Keratinocyte (primary cell): ENCODE results near the gene OR51S1. TPM values are rescaled to one million over a fixed set of nuclear protein-coding genes. Genes with fewer than 3 reads are reported as not detected.
"Not testable (repeated sequence)": the region's sequence is repeated elsewhere in the genome, so short reads cannot be mapped to it uniquely, and the experiment has no call there.

Experiments used
- DNase-seq: peaks from one replicate; pipeline ENCODE4 v3.0.0-alpha.2; 2011; ENCODE audit warnings: low read depth, missing footprints, low spot score
- FAIRE-seq: peaks from 2 replicates; lab custom pipeline; 2011; peaks lifted over from hg19 to GRCh38; lab: Jason Lieb, UNC
- H2AFZ ChIP-seq: 2 replicates; pipeline ENCODE4 v1.6.0; 2012; ENCODE audit warnings: low read length, control low read depth, inconsistent platforms; ENCODE audit not compliant: control insufficient read depth
- H3K27ac ChIP-seq: 2 replicates; pipeline ENCODE4 v1.5.1; 2011; ENCODE audit warnings: low read length; ENCODE audit not compliant: control insufficient read depth, insufficient read depth
- H3K27me3 ChIP-seq: 3 replicates; pipeline ENCODE4 v1.6.0; 2011; ENCODE audit warnings: low read length; ENCODE audit not compliant: control insufficient read depth, insufficient read depth; ENCODE audit errors: extremely low read depth
- H3K36me3 ChIP-seq, 2 experiments: 2 replicates in 1 of 2; 3 replicates in 1 of 2; pipeline ENCODE4 v1.5.1; 2011; ENCODE audit warnings: low read length in 2 of 2, mild to moderate bottlenecking in 1 of 2; ENCODE audit not compliant: control insufficient read depth in 2 of 2, insufficient read depth in 2 of 2; ENCODE audit errors: extremely low read depth in 1 of 2
- H3K4me1 ChIP-seq: 3 replicates; pipeline ENCODE4 v1.5.1; 2011; ENCODE audit warnings: low read length; ENCODE audit not compliant: control insufficient read depth, insufficient read depth; ENCODE audit errors: extremely low read depth
- H3K4me2 ChIP-seq: 3 replicates; pipeline ENCODE4 v1.6.0; 2011; ENCODE audit warnings: low read depth, low read length; ENCODE audit not compliant: control insufficient read depth, insufficient read depth; ENCODE audit errors: extremely low read depth
- H3K4me3 ChIP-seq, 3 experiments: fragments of 200-600 bp in 1 of 3; sonication (generic) in 1 of 3; 2 replicates in 2 of 3; 3 replicates in 1 of 3; pipeline ENCODE4 v1.5.1; 2011 to 2016; ENCODE audit warnings: low read length in 3 of 3, mild to moderate bottlenecking in 3 of 3, control low read depth in 2 of 3, inconsistent platforms in 1 of 3, low read depth in 1 of 3, mixed read lengths in 1 of 3, mixed run types in 1 of 3, moderate library complexity in 1 of 3; ENCODE audit not compliant: control insufficient read depth in 2 of 3, insufficient read depth in 2 of 3; ENCODE audit errors: extremely low read depth in 1 of 3
- H3K79me2 ChIP-seq: 2 replicates; pipeline ENCODE4 v1.6.0; 2012; ENCODE audit warnings: low read length; ENCODE audit not compliant: control insufficient read depth, insufficient read depth
- H3K9ac ChIP-seq: 3 replicates; pipeline ENCODE4 v1.6.0; 2011; ENCODE audit warnings: low read length; ENCODE audit not compliant: control insufficient read depth, insufficient read depth; ENCODE audit errors: extremely low read depth
- H3K9me1 ChIP-seq: 3 replicates; pipeline ENCODE4 v1.6.0; 2011; ENCODE audit warnings: low read length; ENCODE audit not compliant: control insufficient read depth, insufficient read depth; ENCODE audit errors: extremely low read depth
- H3K9me3 ChIP-seq: 2 replicates; pipeline ENCODE4 v1.5.1; 2012; ENCODE audit warnings: low read depth, low read length; ENCODE audit not compliant: control insufficient read depth
- H4K20me1 ChIP-seq: 3 replicates; pipeline ENCODE4 v1.6.0; 2011; ENCODE audit warnings: low read length; ENCODE audit not compliant: control insufficient read depth, insufficient read depth; ENCODE audit errors: extremely low read depth
- CTCF ChIP-seq, 3 experiments: IDR thresholded peaks in 1 of 3; conservative IDR thresholded peaks in 1 of 3; optimal IDR thresholded peaks in 1 of 3; 2 replicates in 2 of 3; 3 replicates in 1 of 3; pipeline versions ENCODE3 to v1.5.1; 2011; ENCODE audit warnings: low read length in 3 of 3, mild to moderate bottlenecking in 3 of 3, moderate library complexity in 2 of 3, control low read depth in 1 of 3, inconsistent platforms in 1 of 3; ENCODE audit not compliant: insufficient read depth in 2 of 3; ENCODE audit errors: extremely low read depth in 1 of 3
- EZH2 ChIP-seq: IDR thresholded peaks from one replicate; pipeline ENCODE4 v1.6.1; 2012; ENCODE audit warnings: inconsistent platforms, mild to moderate bottlenecking, low read length, moderate library complexity
- dilution Hi-C: fragments of 300-500 bp; cut with MboI; formaldehyde crosslinking; loops from one replicate; pipeline ENCODE4 v1.7.0; 2020; ENCODE audit warnings: low sequenced_read_pairs; ENCODE audit not compliant: extremely low pct_ligation_motif_present
- polyA plus RNA-seq, 5 experiments: library from polyadenylated mRNA; depleted of rRNA in 3 of 5; stranded (reverse) in 3 of 5; stranded (forward) in 1 of 5; unstranded in 1 of 5; fragments of >200 nt; gene quantifications; 1 replicate in 1 of 5; 2 replicates in 3 of 5; 3 replicates in 1 of 5; pipeline versions ENCODE4 v1.2.1 to v1.2.3, GENCODE V29; 2011 to 2012; ENCODE audit warnings: missing spikeins in 2 of 5, low read depth in 1 of 5, low replicate concordance in 1 of 5

Gene OR51S1
- polyA plus RNA-seq, 1 donor (not counting 4 experiments of a cell fraction or from before 2014, with no cell fraction given) = not detected

DNA sequence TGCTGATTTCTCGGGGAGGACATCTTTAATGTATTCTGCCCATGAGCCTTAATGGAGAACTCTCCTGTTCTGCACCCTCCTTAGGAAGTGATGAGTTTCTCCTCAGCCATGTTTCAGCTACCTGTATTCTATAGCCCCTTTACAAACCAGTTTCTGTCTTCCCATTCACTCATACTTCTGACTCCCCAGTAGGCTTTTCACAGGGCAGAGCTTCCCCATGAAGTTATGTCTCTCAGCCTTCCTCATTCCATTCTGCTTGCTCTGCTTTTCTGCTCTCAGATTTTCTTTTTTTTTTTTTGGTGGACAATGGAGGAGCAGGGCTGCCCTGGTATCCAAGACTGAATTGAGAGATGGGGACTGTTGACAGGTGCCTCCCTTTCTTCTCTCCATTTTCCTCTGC is 40.5 kb downstream of the OR51S1 start:
- H3K4me1 ChIP-seq = no peaks in the 10 kb centered on the region
- no peak overlapping the region for H3K4me2 ChIP-seq
- dilution Hi-C loops = no loop called here
- DNase-seq (no peak), FAIRE-seq (no peak)
- H4K20me1 ChIP-seq = no peaks in the 10 kb centered on the region
- H3K4me3 ChIP-seq = no peak overlapping the region
- H3K36me3 ChIP-seq = no peaks in the 10 kb centered on the region
- H3K9me3 ChIP-seq = no peaks in the 10 kb centered on the region
- H3K9ac ChIP-seq = no peak overlapping the region
- no peaks in the 10 kb centered on the region for H3K79me2 ChIP-seq
- no peak overlapping the region for H3K27ac ChIP-seq
- no peak overlapping the region for H2AFZ ChIP-seq
- H3K9me1 ChIP-seq = no peaks in the 10 kb centered on the region
- TF ChIP-seq CTCF (optimal IDR thresholded peaks at IDR 0.05 in 1 of 3, IDR thresholded peaks at IDR 0.05 in 1 of 3, conservative IDR thresholded peaks at IDR 0.05 in 1 of 3; ENCODE audit: extremely low read depth in 1 of 3, insufficient read depth in 2 of 3, low read length in 3 of 3) (no peak), EZH2 (no peak)
- no peaks in the 10 kb centered on the region for H3K27me3 ChIP-seq

DNA sequence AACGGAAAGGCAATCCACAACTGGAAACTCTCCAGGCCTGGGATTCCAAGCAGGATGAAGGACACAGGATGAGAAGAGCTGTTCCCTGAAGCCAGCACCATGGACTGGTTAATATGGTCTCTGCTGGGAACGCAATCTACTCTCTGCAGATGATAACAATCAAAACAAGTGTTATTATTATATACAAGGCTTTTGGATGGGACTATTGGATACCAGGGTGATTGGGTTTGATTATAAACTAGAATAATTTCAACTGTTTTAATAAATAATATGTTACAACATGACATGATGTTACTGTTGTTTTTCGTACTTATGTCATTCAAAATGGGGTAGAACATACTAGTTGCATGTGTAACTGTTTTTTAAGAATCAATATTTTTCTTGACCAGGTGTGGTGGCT is 44.7 kb downstream of the OR51S1 start, which contains the start of gene OR52R1:
Gene OR52R1 (minus strand): TSS at position 101 of the 400 bp plus-strand sequence. CDS start 0 bp downstream, at position 101.
- H4K20me1 ChIP-seq = no peaks in the 10 kb centered on the region
- no peak for TF ChIP-seq CTCF (optimal IDR thresholded peaks at IDR 0.05 in 1 of 3, IDR thresholded peaks at IDR 0.05 in 1 of 3, conservative IDR thresholded peaks at IDR 0.05 in 1 of 3; ENCODE audit: extremely low read depth in 1 of 3, insufficient read depth in 2 of 3, low read length in 3 of 3)
- no peak for TF ChIP-seq EZH2
- H3K27me3 ChIP-seq = no peaks in the 10 kb centered on the region
- H3K27ac ChIP-seq = no peak within 1 kb of the TSS
- H2AFZ ChIP-seq = no peak within 1 kb of the TSS
- no peak within 1 kb of the TSS for H3K9ac ChIP-seq
- FAIRE-seq = no peak
- no peak within 1 kb of the TSS for H3K4me3 ChIP-seq
- no peaks in the 10 kb centered on the region for H3K36me3 ChIP-seq
- dilution Hi-C loops = no loop called here
- no peaks in the 10 kb centered on the region for H3K79me2 ChIP-seq
- H3K4me2 ChIP-seq = no peak within 1 kb of the TSS
- H3K4me1 ChIP-seq = no peaks in the 10 kb centered on the region
- no peaks in the 10 kb centered on the region for H3K9me3 ChIP-seq
- no peaks in the 10 kb centered on the region for H3K9me1 ChIP-seq
- DNase-seq = no peak

- not testable (repeated sequence) for H3K27me3 ChIP-seq
These were observed 47.7 kb downstream of the OR51S1 start for GRCh38 chr11:4801316-4801715.

More at GRCh38 chr11:4801316-4801715, 47.7 kb downstream of the OR51S1 start:
- H3K4me1 ChIP-seq, DNase-seq, H2AFZ ChIP-seq, H3K4me2 ChIP-seq, H4K20me1 ChIP-seq, H3K9me1 ChIP-seq, H3K27ac ChIP-seq, H3K4me3 ChIP-seq, FAIRE-seq, H3K9ac ChIP-seq, H3K9me3 ChIP-seq, H3K36me3 ChIP-seq, dilution Hi-C loops, H3K79me2 ChIP-seq: not testable (repeated sequence)
